T-helper 2 cell treated with Interferon-gamma antibody and Interleukin-4, amounts not matched to agents 100 ng/mL and 5 ng/mL, for 36 hours (primary cell): ENCODE measurements around the gene CRTC3. TPM values are rescaled to one million over a fixed set of nuclear protein-coding genes. Genes with fewer than 3 reads are reported as not detected.

Experiments used
- intact Hi-C: fragments of 100-400 bp; cut with micrococcal nuclease; formaldehyde crosslinking; loops from one replicate; pipeline ENCODE4 v1.15.1; 2023
- total RNA-seq: library from RNA; stranded (reverse); gene quantifications from 2 replicates; pipeline ENCODE4 v1.2.3, GENCODE V29; 2022

The CRTC3 gene
- total RNA-seq, 1 donor from 2014 or later, result 106 TPM

DNA sequence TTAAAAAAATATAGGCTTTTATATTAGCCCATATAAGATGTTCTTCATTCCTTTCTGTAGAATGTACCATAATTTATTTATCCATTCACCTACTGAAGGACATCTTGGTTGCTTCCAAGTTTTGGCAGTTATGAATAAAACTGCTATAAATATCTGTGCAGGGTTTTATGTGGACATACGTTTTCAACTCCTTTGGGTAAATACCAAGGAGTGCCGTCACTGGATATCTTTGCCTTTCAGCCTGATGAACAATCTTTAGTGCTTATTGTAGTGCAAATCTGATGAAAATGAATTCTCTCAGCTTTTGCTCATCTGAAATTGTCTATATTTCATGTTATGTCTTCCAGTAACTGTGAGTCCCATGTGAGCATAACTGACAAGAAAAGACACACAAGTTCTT lies 160.9 kb downstream of the CRTC3 start:
- intact Hi-C loops, result loop anchor here (5.0 to 10.0 kb wide), 2 partner anchors 156 to 197 kb away; no protein-coding TSS in a partner anchor

DNA sequence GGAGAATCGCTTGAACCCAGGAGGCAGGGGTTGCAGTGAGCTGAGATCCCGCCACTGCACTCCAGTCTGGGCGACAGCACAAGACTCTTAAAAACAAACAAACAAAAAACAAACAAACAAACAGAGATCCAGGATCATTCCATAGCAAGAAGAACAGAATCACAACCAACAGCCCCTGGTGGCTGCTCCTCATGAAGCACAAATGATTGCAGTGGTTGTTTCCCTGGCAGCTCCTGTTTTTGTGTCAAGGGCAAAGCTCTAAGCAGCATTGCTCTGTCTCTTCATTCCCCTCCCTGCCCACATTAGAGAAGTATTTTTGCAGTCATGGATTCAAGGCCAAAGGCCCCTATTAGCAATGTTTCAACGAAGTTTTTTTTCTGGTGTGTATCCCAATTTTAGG lies 161.6 kb downstream of the CRTC3 start:
- intact Hi-C loops, result loop anchor here (5.0 to 10.0 kb wide), 2 partner anchors 157 to 196 kb away; no protein-coding TSS in a partner anchor

DNA sequence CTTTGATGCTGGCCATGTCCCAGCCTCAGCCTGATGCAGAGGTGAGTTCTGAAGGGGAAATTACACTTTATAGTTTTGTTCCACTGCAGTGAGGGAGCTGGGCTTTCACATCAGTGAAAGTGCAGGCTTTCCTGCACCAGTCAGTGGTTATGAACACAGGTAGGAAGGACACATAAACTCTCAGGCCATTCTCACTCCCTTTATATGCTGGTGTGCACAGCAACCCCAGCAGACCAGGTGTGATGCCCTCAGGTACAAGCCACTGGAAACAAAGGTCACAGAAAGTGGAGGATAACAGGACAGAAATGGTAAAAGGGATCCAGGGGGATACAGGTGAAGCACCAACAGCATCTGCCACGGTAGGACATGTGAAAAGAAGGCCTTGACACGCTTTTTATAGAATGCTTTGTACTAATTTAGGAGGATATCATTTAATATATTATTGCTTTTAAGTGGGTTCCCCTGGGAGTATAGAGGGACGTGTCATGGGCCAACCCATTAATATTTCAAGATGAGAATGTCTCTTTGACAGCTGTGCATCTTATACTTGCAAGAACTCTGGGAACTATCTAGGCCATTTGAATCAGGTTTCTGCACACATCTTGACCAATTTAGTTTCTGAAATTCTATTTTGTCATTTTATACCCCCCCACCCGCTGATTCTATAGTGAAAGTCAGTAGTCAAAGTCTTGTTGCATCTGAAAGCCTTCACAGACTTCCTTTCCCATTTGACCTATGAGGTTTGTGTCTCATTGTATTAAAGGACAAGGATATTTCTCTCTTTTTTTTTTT lies 162.5 kb downstream of the CRTC3 start:
- intact Hi-C loops, result loop anchor here (5.0 to 10.0 kb wide), 2 partner anchors 157 to 195 kb away; no protein-coding TSS in a partner anchor

Other genes starting within 250 kb of the CRTC3 start
- 1.8 and 1.9 TPM in 2 replicates for gene ZNF774, start 177.6 kb upstream of the CRTC3 start, total RNA-seq
- 212 and 216 TPM in 2 replicates for gene IQGAP1, start 141.7 kb upstream of the CRTC3 start, total RNA-seq
- 55.0 and 57.8 TPM in 2 replicates for gene BLM, start 187.4 kb downstream of the CRTC3 start, total RNA-seq